Measurements from ENCODE around the gene ESPNL.

DNA sequence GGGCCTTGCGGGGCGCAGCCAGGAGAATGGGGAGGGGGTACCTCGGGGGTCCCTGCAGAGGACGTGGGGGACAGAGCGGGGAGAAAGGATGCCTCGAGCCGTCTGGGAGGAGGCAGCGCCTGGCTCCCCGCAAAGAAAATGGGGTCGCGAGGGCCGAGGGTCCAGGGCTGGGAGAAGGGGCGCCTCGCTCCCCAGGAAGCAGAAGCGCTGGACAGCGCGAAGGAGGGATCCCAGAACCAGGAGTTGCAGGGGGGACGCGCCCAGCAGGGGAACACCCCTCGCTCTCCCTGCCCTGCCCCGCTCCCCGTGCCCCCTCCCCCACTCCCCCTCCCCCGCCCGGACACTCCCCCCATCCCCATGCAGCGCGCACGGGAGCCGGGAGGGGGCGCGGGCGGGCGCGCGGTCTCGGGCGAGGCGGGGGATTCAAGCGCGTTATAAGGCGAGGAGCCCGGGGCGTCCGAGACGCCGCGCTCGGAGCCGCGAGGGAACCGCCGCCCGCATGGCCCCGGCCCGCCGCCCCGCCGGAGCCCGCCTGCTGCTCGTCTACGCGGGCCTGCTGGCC lies 58.5 kb downstream of the ESPNL start, which contains the start of gene ERFE:
- TF ChIP-seq, protein P1, sequence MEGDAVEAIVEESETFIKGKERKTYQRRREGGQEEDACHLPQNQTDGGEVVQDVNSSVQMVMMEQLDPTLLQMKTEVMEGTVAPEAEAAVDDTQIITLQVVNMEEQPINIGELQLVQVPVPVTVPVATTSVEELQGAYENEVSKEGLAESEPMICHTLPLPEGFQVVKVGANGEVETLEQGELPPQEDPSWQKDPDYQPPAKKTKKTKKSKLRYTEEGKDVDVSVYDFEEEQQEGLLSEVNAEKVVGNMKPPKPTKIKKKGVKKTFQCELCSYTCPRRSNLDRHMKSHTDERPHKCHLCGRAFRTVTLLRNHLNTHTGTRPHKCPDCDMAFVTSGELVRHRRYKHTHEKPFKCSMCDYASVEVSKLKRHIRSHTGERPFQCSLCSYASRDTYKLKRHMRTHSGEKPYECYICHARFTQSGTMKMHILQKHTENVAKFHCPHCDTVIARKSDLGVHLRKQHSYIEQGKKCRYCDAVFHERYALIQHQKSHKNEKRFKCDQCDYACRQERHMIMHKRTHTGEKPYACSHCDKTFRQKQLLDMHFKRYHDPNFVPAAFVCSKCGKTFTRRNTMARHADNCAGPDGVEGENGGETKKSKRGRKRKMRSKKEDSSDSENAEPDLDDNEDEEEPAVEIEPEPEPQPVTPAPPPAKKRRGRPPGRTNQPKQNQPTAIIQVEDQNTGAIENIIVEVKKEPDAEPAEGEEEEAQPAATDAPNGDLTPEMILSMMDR (IDR thresholded peaks at IDR 0.05) = peak; percentile 89
- no peak for TF ChIP-seq POLR2AphosphoS5 (IDR thresholded peaks at IDR 0.05; ENCODE audit: low read depth, low read length)
- no peak for TF ChIP-seq SIN3A (IDR thresholded peaks at IDR 0.05; ENCODE audit: borderline replicate concordance, insufficient read depth, low read depth, low read length)
- TF ChIP-seq, protein P2, sequence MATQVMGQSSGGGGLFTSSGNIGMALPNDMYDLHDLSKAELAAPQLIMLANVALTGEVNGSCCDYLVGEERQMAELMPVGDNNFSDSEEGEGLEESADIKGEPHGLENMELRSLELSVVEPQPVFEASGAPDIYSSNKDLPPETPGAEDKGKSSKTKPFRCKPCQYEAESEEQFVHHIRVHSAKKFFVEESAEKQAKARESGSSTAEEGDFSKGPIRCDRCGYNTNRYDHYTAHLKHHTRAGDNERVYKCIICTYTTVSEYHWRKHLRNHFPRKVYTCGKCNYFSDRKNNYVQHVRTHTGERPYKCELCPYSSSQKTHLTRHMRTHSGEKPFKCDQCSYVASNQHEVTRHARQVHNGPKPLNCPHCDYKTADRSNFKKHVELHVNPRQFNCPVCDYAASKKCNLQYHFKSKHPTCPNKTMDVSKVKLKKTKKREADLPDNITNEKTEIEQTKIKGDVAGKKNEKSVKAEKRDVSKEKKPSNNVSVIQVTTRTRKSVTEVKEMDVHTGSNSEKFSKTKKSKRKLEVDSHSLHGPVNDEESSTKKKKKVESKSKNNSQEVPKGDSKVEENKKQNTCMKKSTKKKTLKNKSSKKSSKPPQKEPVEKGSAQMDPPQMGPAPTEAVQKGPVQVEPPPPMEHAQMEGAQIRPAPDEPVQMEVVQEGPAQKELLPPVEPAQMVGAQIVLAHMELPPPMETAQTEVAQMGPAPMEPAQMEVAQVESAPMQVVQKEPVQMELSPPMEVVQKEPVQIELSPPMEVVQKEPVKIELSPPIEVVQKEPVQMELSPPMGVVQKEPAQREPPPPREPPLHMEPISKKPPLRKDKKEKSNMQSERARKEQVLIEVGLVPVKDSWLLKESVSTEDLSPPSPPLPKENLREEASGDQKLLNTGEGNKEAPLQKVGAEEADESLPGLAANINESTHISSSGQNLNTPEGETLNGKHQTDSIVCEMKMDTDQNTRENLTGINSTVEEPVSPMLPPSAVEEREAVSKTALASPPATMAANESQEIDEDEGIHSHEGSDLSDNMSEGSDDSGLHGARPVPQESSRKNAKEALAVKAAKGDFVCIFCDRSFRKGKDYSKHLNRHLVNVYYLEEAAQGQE (IDR thresholded peaks at IDR 0.05; ENCODE audit: insufficient read depth in 1 of 2, low read depth in 2 of 2, low read length in 1 of 2) = no peak
- TF ChIP-seq TCF7L2 (IDR thresholded peaks at IDR 0.05; ENCODE audit: low read depth, low read length) = no peak

All from Panc1 (cell line).